HL-60/S4 (cell line): ENCODE measurements around the gene TENT5A.

Experiments used
- in situ Hi-C: fragments of 300-500 bp; cut with MboI; formaldehyde crosslinking; loops from 2 replicates; pipeline ENCODE4 v1.14.3; 2022; ENCODE audit warnings: low sequenced_read_pairs

The TENT5A gene

GRCh38 chr6:81772741-81773140 lies 20.3 kb upstream of the TENT5A start:
- in situ Hi-C loops: loop anchor here (25.0 kb wide), 1 partner anchor 190 kb away; no protein-coding TSS in a partner anchor

GRCh38 chr6:81771097-81771496 lies 18.6 kb upstream of the TENT5A start:
- in situ Hi-C loops: loop anchor here (25.0 kb wide), 1 partner anchor 191 kb away; no protein-coding TSS in a partner anchor

- in situ Hi-C loops: loop anchor here (25.0 kb wide), 1 partner anchor 192 kb away; no protein-coding TSS in a partner anchor
Measured at GRCh38 chr6:81770381-81770780, 17.9 kb upstream of the TENT5A start.

GRCh38 chr6:81769824-81770223 lies 17.3 kb upstream of the TENT5A start:
- in situ Hi-C loops: loop anchor here (25.0 kb wide), 1 partner anchor 192 kb away; no protein-coding TSS in a partner anchor

GRCh38 chr6:81768150-81768942 lies 15.9 kb upstream of the TENT5A start:
- in situ Hi-C loops: loop anchor here (25.0 kb wide), 1 partner anchor 194 kb away; no protein-coding TSS in a partner anchor

GRCh38 chr6:81767163-81767891 lies 14.8 kb upstream of the TENT5A start:
- in situ Hi-C loops: loop anchor here (25.0 kb wide), 1 partner anchor 195 kb away; no protein-coding TSS in a partner anchor

GRCh38 chr6:81766482-81767069 lies 14.1 kb upstream of the TENT5A start:
- in situ Hi-C loops: loop anchor here (25.0 kb wide), 1 partner anchor 196 kb away; no protein-coding TSS in a partner anchor

- in situ Hi-C loops: loop anchor here (25.0 kb wide), 1 partner anchor 198 kb away; no protein-coding TSS in a partner anchor
Measured at GRCh38 chr6:81764531-81764930, 12.1 kb upstream of the TENT5A start.

- in situ Hi-C loops: loop anchor here (25.0 kb wide), 1 partner anchor 198 kb away; no protein-coding TSS in a partner anchor
Measured at GRCh38 chr6:81763968-81764367, 11.5 kb upstream of the TENT5A start.

- in situ Hi-C loops: loop anchor here (25.0 kb wide), 1 partner anchor 199 kb away; no protein-coding TSS in a partner anchor
Measured at GRCh38 chr6:81763051-81763450, 10.6 kb upstream of the TENT5A start.

GRCh38 chr6:81762606-81763005 lies 10.1 kb upstream of the TENT5A start:
- in situ Hi-C loops: loop anchor here (25.0 kb wide), 1 partner anchor 200 kb away; no protein-coding TSS in a partner anchor

- in situ Hi-C loops: loop anchor here (25.0 kb wide), 1 partner anchor 200 kb away; no protein-coding TSS in a partner anchor
Measured at GRCh38 chr6:81762132-81762531, 9.7 kb upstream of the TENT5A start.

GRCh38 chr6:81761197-81761596 lies 8.7 kb upstream of the TENT5A start:
- in situ Hi-C loops: loop anchor here (25.0 kb wide), 1 partner anchor 201 kb away; no protein-coding TSS in a partner anchor

GRCh38 chr6:81759782-81760181 lies 7.3 kb upstream of the TENT5A start:
- in situ Hi-C loops: loop anchor here (25.0 kb wide), 1 partner anchor 203 kb away; no protein-coding TSS in a partner anchor

- in situ Hi-C loops: loop anchor here (25.0 kb wide), 1 partner anchor 204 kb away; no protein-coding TSS in a partner anchor
Measured at GRCh38 chr6:81758221-81758620, 5.7 kb upstream of the TENT5A start.

GRCh38 chr6:81756690-81757089 lies 4.2 kb upstream of the TENT5A start:
- in situ Hi-C loops: loop anchor here (25.0 kb wide), 1 partner anchor 206 kb away; no protein-coding TSS in a partner anchor

- in situ Hi-C loops: loop anchor here (25.0 kb wide), 1 partner anchor 207 kb away; no protein-coding TSS in a partner anchor
Measured at GRCh38 chr6:81755551-81755950, 3.1 kb upstream of the TENT5A start.

GRCh38 chr6:81754906-81755305 lies 2.4 kb upstream of the TENT5A start:
- in situ Hi-C loops: loop anchor here (25.0 kb wide), 1 partner anchor 207 kb away; no protein-coding TSS in a partner anchor

- in situ Hi-C loops: loop anchor here (25.0 kb wide), 1 partner anchor 208 kb away; no protein-coding TSS in a partner anchor
Measured at GRCh38 chr6:81753711-81754577, 1.5 kb upstream of the TENT5A start.
